HepG2 (cell line): ENCODE measurements around the gene CRYBA1. TPM values are rescaled to one million over a fixed set of nuclear protein-coding genes. Genes with fewer than 3 reads are reported as not detected.

Experiments
- ATRX ChIP-seq: sonication (generic); formaldehyde crosslinking; IDR thresholded peaks from 2 replicates; pipeline ENCODE4 v1.4.0; 2020; ENCODE audit warnings: missing genetic modification reagents, borderline replicate concordance
- DNMT3B ChIP-seq: conservative IDR thresholded peaks from 2 replicates; pipeline ENCODE4 v1.6.1; 2016; ENCODE audit warnings: missing biosample characterization, control low read depth
- GRHL1 ChIP-seq: sonication (generic); formaldehyde crosslinking; conservative IDR thresholded peaks from 2 replicates; pipeline ENCODE4 v1.8.0; 2022; ENCODE audit warnings: missing genetic modification reagents
- HMGXB3 ChIP-seq: sonication (generic); formaldehyde crosslinking; IDR thresholded peaks from 2 replicates; pipeline ENCODE4 v1.4.0; 2020; ENCODE audit warnings: missing genetic modification reagents, borderline replicate concordance
- ISL2 ChIP-seq: sonication (generic); formaldehyde crosslinking; IDR thresholded peaks from 2 replicates; pipeline ENCODE4 v1.5.0; 2020; ENCODE audit warnings: missing genetic modification reagents
- KAT7 ChIP-seq: IDR thresholded peaks from 2 replicates; pipeline ENCODE4 v1.6.1; 2018; ENCODE audit warnings: borderline replicate concordance, missing compliant biosample characterization
- MBD4 ChIP-seq: IDR thresholded peaks from 2 replicates; pipeline ENCODE4 v1.6.1; 2012; ENCODE audit warnings: low read length, inconsistent platforms, borderline replicate concordance
- MEIS2 ChIP-seq: sonication (generic); formaldehyde crosslinking; IDR thresholded peaks from 2 replicates; pipeline ENCODE4 v1.9.0; 2021; ENCODE audit warnings: mild to moderate bottlenecking, missing genetic modification reagents
- MIER3 ChIP-seq: IDR thresholded peaks from 2 replicates; pipeline ENCODE4 v1.6.1; 2016; ENCODE audit warnings: missing compliant biosample characterization, borderline replicate concordance
- PBX3 ChIP-seq: sonication (generic); formaldehyde crosslinking; IDR thresholded peaks from 2 replicates; pipeline ENCODE4 v1.8.1; 2023; ENCODE audit warnings: missing genetic modification reagents, inconsistent platforms, borderline replicate concordance
- SAFB2 ChIP-seq: sonication (generic); formaldehyde crosslinking; IDR thresholded peaks from 2 replicates; pipeline ENCODE4 v1.5.1; 2020; ENCODE audit warnings: missing genetic modification reagents, low read depth, mild to moderate bottlenecking, borderline replicate concordance
- SIN3A ChIP-seq: IDR thresholded peaks from 2 replicates; pipeline ENCODE4 v1.6.1; 2011; ENCODE audit warnings: low read depth, mild to moderate bottlenecking, control low read depth, low read length, borderline replicate concordance
- ZNF18 ChIP-seq: sonication (generic); formaldehyde crosslinking; IDR thresholded peaks from 2 replicates; pipeline ENCODE4 v1.8.0; 2022; ENCODE audit warnings: mild to moderate bottlenecking, missing genetic modification reagents; ENCODE audit not compliant: insufficient replicate concordance
- ZNF292 ChIP-seq: sonication (generic); formaldehyde crosslinking; IDR thresholded peaks from 2 replicates; pipeline ENCODE4 v1.8.1; 2022; ENCODE audit warnings: mild to moderate bottlenecking, low read depth, missing genetic modification reagents, borderline replicate concordance
- ZNF33A ChIP-seq: sonication (generic); formaldehyde crosslinking; IDR thresholded peaks from 2 replicates; pipeline ENCODE4 v1.5.1; 2020; ENCODE audit warnings: missing genetic modification reagents, mild to moderate bottlenecking, moderate library complexity, borderline replicate concordance
- ZNF564 ChIP-seq: sonication (generic); formaldehyde crosslinking; IDR thresholded peaks from 2 replicates; pipeline ENCODE4 v1.8.1; 2023; ENCODE audit warnings: mild to moderate bottlenecking, missing genetic modification reagents
- ZNF746 ChIP-seq: sonication (generic); formaldehyde crosslinking; IDR thresholded peaks from 2 replicates; pipeline ENCODE4 v1.8.0; 2022; ENCODE audit warnings: mild to moderate bottlenecking, missing genetic modification reagents
- ZNF766 ChIP-seq: sonication (generic); formaldehyde crosslinking; IDR thresholded peaks from 2 replicates; pipeline ENCODE4 v1.5.0; 2020; ENCODE audit warnings: missing genetic modification reagents, borderline replicate concordance
- polyA plus RNA-seq, 8 experiments: library from polyadenylated mRNA; depleted of rRNA in 3 of 8; stranded (reverse) in 7 of 8; unstranded in 1 of 8; fragments of >200 nt; fragmentation: Illumina TruSeq in 4 of 8; extraction: Trizol in 4 of 8; gene quantifications; 2 replicates each; pipeline versions ENCODE4 v1.2.1 to v1.2.3, GENCODE V29; 2011 to 2016; ENCODE audit warnings: low read depth in 4 of 8, missing spikeins in 1 of 8, mixed read lengths in 1 of 8; ENCODE audit not compliant: insufficient read depth in 1 of 8
- total RNA-seq, 5 experiments: library from RNA; depleted of rRNA; stranded (reverse); fragments of >200 nt; fragmentation: Illumina TruSeq; extraction: Trizol; gene quantifications; 2 replicates each; pipeline ENCODE4 v1.2.3, GENCODE V29; 2016; ENCODE audit warnings: low read depth in 1 of 5

Gene CRYBA1
- total and polyA plus RNA-seq, 2 of the 13 experiments (the other 11 are each of a cell fraction or from before 2014, with no cell fraction given) = not detected

GRCh38 chr17:29293890-29294579, 47.4 kb downstream of the CRYBA1 start, which contains the start of gene NUFIP2 (continued):
- TF ChIP-seq ZNF18 = no peak
- peak; percentile 89; the same call in 1 of the 2 replicates for TF ChIP-seq MIER3 (CRISPR knock-in tag)
- TF ChIP-seq HMGXB3 (CRISPR knock-in tag) = no peak; the same call in 1 of the 2 replicates
- no peak for TF ChIP-seq DNMT3B
- peak; percentile 77 for TF ChIP-seq ZNF292 (CRISPR knock-in tag)
- TF ChIP-seq ZNF564 (CRISPR knock-in tag) = no peak; the same call in 1 of the 2 replicates
- TF ChIP-seq SIN3A = peak; percentile 80; the same call in 1 of the 2 replicates
- TF ChIP-seq ATRX (CRISPR knock-in tag) = no peak
- TF ChIP-seq ZNF746 (CRISPR knock-in tag) = no peak
- TF ChIP-seq PBX3 (CRISPR knock-in tag) = peak; percentile 93; the same call in 1 of the 2 replicates
- no peak for TF ChIP-seq GRHL1
- TF ChIP-seq MEIS2 (CRISPR knock-in tag) = peak; percentile 75
- peak; percentile 44; the same call in 1 of the 2 replicates for TF ChIP-seq ISL2 (CRISPR knock-in tag)
- TF ChIP-seq MBD4 = no peak
- TF ChIP-seq SAFB2 (CRISPR knock-in tag) = no peak
- peak; percentile 51; the same call in 1 of the 2 replicates for TF ChIP-seq ZNF766
- TF ChIP-seq ZNF33A = no peak
- no peak; the same call in 1 of the 2 replicates for TF ChIP-seq KAT7 (CRISPR knock-in tag)
